BJ (cell line): Measurements from ENCODE around the gene KIAA2012. TPM values are rescaled to one million over a fixed set of nuclear protein-coding genes. Genes with fewer than 3 reads are reported as not detected.

Experiments
- CTCF ChIA-PET: fragments of 350-600 bp; formaldehyde crosslinking; extraction: SDS; loops from one replicate; lab custom pipeline; 2021; ENCODE audit warnings: antibody characterized with exemption, inconsistent platforms; lab: Yijun Ruan, JAX
- POLR2A ChIA-PET: fragments of 300-600 bp; sonication (Branson Sonifier 250); formaldehyde crosslinking; extraction: SDS; loops from one replicate; lab custom pipeline; 2021; ENCODE audit warnings: antibody characterized with exemption; lab: Charles Lee
- DNase-seq: peaks from one replicate; pipeline ENCODE4 v3.0.0-alpha.2; 2011; ENCODE audit warnings: low read depth
- H3K27me3 ChIP-seq: 2 replicates; pipeline ENCODE4 v1.6.0; 2011; ENCODE audit warnings: low read length; ENCODE audit not compliant: control insufficient read depth, insufficient read depth
- H3K36me3 ChIP-seq: 2 replicates; pipeline ENCODE4 v1.5.1; 2011; ENCODE audit warnings: low read length; ENCODE audit not compliant: control insufficient read depth, insufficient read depth
- H3K4me3 ChIP-seq: 2 replicates; pipeline ENCODE4 v1.5.1; 2011; ENCODE audit warnings: low read depth, mild to moderate bottlenecking, control low read depth, low read length
- CTCF ChIP-seq: IDR thresholded peaks from 2 replicates; pipeline ENCODE4 v1.5.1; 2011; ENCODE audit warnings: low read depth, mild to moderate bottlenecking, control low read depth, inconsistent platforms, low read length, moderate library complexity; ENCODE audit not compliant: insufficient read depth
- polyA plus RNA-seq: library from polyadenylated mRNA; depleted of rRNA; stranded (reverse); fragments of >200 nt; gene quantifications from 2 replicates; pipeline ENCODE4 v1.2.3, GENCODE V29; 2011

KIAA2012 gene
- polyA plus RNA-seq, 1 experiment, result 0.13 TPM

DNA sequence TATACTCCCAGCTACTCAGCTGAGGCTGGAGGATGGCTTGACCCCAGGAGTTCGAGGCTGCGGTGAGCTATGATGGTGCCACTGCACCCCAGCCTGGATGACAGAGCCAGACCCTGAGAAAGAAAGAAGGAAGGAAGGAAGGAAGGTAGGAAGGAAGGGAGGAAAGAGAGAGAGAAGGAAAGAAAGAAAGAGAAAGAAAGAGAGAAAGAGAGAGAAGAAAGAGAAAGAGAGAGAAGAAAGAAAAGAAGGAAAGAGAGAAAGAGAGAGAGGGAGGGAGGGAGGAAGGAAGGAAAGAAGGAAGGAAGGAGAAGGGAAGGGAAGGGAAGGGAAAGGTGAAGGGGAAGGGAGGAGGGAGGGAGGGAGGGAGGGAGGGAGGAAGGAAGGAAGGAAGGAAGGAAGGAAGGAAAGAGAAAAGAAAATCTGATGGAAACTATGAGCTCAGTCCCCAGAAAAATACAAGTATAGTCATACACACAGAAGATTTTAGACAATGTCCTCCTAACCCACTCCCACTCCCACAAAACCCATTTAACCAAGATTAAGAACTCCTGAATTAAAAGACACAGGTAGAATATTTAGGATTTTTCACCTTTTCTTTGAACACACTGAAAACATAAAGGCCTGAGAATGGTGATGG is 23.8 kb upstream of the KIAA2012 start:
- CTCF ChIA-PET, result no interaction called here
- Histone ChIP-seq H3K27me3 (no peaks in the 10 kb centered on the region), H3K36me3 (no peaks in the 10 kb centered on the region), H3K4me3 (no peak overlapping the region)
- no peak for DNase-seq
- POLR2A ChIA-PET, result no interaction called here
- TF ChIP-seq CTCF, result no peak

DNA sequence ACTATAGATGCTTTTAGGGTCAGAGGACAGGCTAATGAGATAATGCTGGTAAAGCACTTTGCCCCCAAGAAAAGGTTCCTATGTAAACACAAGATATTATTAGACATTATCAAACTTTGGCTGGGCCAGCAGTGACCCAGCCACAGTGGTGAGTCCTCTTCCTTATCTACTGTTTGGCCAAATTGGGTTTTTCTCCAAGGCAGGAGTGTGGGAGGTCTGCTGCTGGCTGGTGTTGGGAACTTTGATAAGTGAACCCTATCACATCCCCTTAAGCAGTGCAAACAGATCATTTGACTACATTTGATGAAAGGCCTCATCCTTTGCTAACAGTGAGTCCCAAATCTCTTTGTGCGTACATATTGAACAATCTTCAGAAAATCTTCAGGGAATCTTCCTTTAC is 23.2 kb upstream of the KIAA2012 start:
- no peak for TF ChIP-seq CTCF
- Histone ChIP-seq H3K36me3 (no peaks in the 10 kb centered on the region), H3K4me3 (no peak overlapping the region), H3K27me3 (no peaks in the 10 kb centered on the region)
- no peak for DNase-seq
- CTCF ChIA-PET, result no interaction called here
- POLR2A ChIA-PET, result interaction anchor here (0.5 kb wide), 1 partner anchor 64 kb away, joined by 7 read pairs; no protein-coding TSS in a partner anchor

DNA sequence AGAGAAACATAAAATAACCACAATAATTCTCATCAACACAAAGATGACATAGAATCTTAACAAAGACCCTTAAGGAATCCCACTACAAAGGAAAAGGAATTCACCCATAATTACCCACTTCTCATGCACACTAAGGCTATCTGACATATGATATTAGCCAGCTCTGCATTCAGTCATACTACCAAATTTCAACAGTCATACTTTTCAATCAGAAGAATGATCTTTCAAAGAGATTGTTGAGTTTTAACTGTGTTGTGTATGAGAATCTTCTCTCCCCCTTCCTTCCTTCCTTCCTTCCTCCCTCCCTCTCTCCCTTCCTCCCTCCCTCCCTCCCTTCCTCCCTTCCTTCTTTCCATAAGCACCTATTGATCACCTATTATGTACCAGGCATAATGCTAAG is 22.4 kb upstream of the KIAA2012 start:
- ChIA-PET POLR2A (interaction anchor here (0.5 kb wide), 1 partner anchor 63 kb away, joined by 7 read pairs; no protein-coding TSS in a partner anchor), CTCF (no interaction called here)
- no peak for TF ChIP-seq CTCF
- DNase-seq, result no peak
- Histone ChIP-seq H3K4me3 (no peak overlapping the region), H3K27me3 (no peaks in the 10 kb centered on the region), H3K36me3 (no peaks in the 10 kb centered on the region)

DNA sequence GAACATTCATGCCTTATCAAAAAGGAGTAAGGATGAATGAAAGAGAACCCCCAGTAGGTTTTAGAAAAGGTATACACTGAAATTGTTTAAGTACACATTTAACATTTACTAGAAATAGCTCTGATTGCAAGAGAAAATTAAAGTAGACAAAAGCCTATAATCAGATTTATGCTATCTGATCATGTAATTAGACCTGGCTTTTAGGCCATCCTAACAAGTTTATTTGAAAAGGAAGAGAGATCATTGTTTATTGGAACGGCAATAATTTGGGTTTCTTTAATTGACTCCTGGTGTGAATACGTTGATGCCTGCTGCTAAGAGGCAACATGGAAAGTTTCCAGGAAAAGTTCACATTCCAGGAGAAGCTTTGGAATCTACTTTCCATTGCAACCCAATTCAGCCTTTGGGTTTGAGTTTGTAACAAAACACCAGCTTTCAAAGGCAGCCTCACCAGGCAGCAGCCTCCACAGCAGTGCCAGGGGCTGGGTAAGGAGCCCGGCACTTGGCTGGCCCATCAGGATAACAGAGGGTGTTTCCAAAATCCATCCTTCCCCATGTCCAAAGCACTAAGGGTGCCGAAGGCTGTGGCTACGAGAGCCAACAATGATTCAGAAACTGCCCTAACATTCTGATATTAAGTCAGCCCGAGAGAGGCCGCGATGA is 21.4 kb upstream of the KIAA2012 start:
- Histone ChIP-seq H3K27me3 (no peaks in the 10 kb centered on the region), H3K4me3 (no peak overlapping the region), H3K36me3 (no peaks in the 10 kb centered on the region)
- no peak for TF ChIP-seq CTCF
- no peak for DNase-seq
- CTCF ChIA-PET, result interaction anchor here (0.6 to 0.9 kb wide), 3 partner anchors 12 to 126 kb away, joined by 3 read pairs; no protein-coding TSS in a partner anchor
- POLR2A ChIA-PET, result interaction anchor here (0.6 kb wide), 2 partner anchors 13 to 43 kb away, joined by 3 to 9 read pairs; no protein-coding TSS in a partner anchor

GRCh38 chr2:202052235-202052634 is 20.8 kb upstream of the KIAA2012 start:
- Histone ChIP-seq H3K27me3 (no peaks in the 10 kb centered on the region), H3K4me3 (no peak overlapping the region), H3K36me3 (no peaks in the 10 kb centered on the region)
- ChIA-PET CTCF (interaction anchor here (0.9 kb wide), 1 partner anchor 55 kb away, joined by 3 read pairs; no protein-coding TSS in a partner anchor), POLR2A (no interaction called here)
- no peak for TF ChIP-seq CTCF
- no peak for DNase-seq
